Adipocyte (in vitro differentiated cells): ENCODE data around the gene CHRNB2.
A peak's percentile ranks its signal among the peaks of the same experiment; 100 is the strongest.

Source experiments
- DNase-seq: peaks from one replicate; pipeline ENCODE4 v3.0.0-alpha.2; 2015; ENCODE audit warnings: low read depth
- H3K27me3 ChIP-seq: replicated peaks from 2 replicates; pipeline ENCODE4 v1.7.0; 2013; ENCODE audit warnings: mild to moderate bottlenecking, low read length, moderate library complexity; ENCODE audit not compliant: control insufficient read depth, insufficient read depth
- H3K36me3 ChIP-seq: 2 replicates; pipeline ENCODE4 v1.7.0; 2013; ENCODE audit warnings: low read length, mild to moderate bottlenecking, moderate library complexity; ENCODE audit not compliant: control insufficient read depth, insufficient read depth, severe bottlenecking
- H3K4me1 ChIP-seq: 2 replicates; pipeline ENCODE4 v1.7.0; 2013; ENCODE audit warnings: mild to moderate bottlenecking, low read length, moderate library complexity; ENCODE audit not compliant: control insufficient read depth, insufficient read depth
- H3K4me3 ChIP-seq: 2 replicates; pipeline ENCODE4 v1.7.0; 2013; ENCODE audit warnings: mild to moderate bottlenecking, low read length, moderate library complexity
- H3K9ac ChIP-seq: 2 replicates; pipeline ENCODE4 v1.7.0; 2013; ENCODE audit warnings: mild to moderate bottlenecking, low read length, moderate library complexity
- H3K9me3 ChIP-seq: 2 replicates; pipeline ENCODE4 v1.7.0; 2013; ENCODE audit warnings: mild to moderate bottlenecking, low read length, moderate library complexity; ENCODE audit not compliant: control insufficient read depth

The CHRNB2 gene

GRCh38 chr1:154599658-154600057 is 32.1 kb downstream of the CHRNB2 start:
- peaks cover 17% of the 10 kb centered on the region for H3K4me1 ChIP-seq
- no peaks in the 10 kb centered on the region for H3K27me3 ChIP-seq
- H3K4me3 ChIP-seq, result no peak overlapping the region
- peaks cover 59% of the 10 kb centered on the region for H3K36me3 ChIP-seq
- H3K9ac ChIP-seq, result no peak overlapping the region
- no peak for DNase-seq
- no peaks in the 10 kb centered on the region for H3K9me3 ChIP-seq

DNA sequence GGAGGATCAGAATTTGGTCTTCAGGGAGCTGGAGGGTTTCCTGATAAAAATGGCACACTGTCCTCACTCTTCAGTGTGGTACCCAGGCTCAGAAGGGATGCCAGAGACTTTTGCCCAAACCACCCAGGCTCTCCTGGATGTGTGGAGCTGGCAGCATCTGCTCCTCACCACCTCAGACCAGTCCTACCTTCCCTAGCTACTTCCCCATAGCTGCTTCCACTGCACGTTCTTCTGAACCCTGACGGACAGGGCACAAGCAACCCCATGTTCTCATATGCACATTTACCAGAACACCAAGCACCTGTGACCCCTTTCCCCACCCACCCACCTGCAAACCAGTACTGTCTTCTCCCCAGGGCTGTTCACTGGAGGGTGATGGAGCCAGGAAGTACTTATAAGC is 35.7 kb downstream of the CHRNB2 start:
- H3K4me1 ChIP-seq, result peaks cover 32% of the 10 kb centered on the region
- no peak overlapping the region for H3K4me3 ChIP-seq
- H3K36me3 ChIP-seq, result peaks cover 28% of the 10 kb centered on the region
- no peaks in the 10 kb centered on the region for H3K9me3 ChIP-seq
- no peaks in the 10 kb centered on the region for H3K27me3 ChIP-seq
- DNase-seq, result no peak
- no peak overlapping the region for H3K9ac ChIP-seq

- no peak overlapping the region for H3K4me3 ChIP-seq
- peaks cover 22% of the 10 kb centered on the region for H3K4me1 ChIP-seq
- H3K36me3 ChIP-seq, result peaks cover 24% of the 10 kb centered on the region
- no peak overlapping the region for H3K9ac ChIP-seq
- no peaks in the 10 kb centered on the region for H3K27me3 ChIP-seq
- H3K9me3 ChIP-seq, result no peaks in the 10 kb centered on the region
- DNase-seq, result no peak
Measured at GRCh38 chr1:154605534-154605933, 38.0 kb downstream of the CHRNB2 start.

- H3K4me3 ChIP-seq, result peak overlapping the region; percentile 86
- H3K9ac ChIP-seq, result peak overlapping the region; percentile 88
- H3K9me3 ChIP-seq, result no peaks in the 10 kb centered on the region
- DNase-seq, result peak; percentile 66
- no peaks in the 10 kb centered on the region for H3K27me3 ChIP-seq
- H3K36me3 ChIP-seq, result peaks cover 7% of the 10 kb centered on the region
- H3K4me1 ChIP-seq, result peaks cover 22% of the 10 kb centered on the region
Measured at GRCh38 chr1:154607106-154607608, 39.6 kb downstream of the CHRNB2 start.

DNA sequence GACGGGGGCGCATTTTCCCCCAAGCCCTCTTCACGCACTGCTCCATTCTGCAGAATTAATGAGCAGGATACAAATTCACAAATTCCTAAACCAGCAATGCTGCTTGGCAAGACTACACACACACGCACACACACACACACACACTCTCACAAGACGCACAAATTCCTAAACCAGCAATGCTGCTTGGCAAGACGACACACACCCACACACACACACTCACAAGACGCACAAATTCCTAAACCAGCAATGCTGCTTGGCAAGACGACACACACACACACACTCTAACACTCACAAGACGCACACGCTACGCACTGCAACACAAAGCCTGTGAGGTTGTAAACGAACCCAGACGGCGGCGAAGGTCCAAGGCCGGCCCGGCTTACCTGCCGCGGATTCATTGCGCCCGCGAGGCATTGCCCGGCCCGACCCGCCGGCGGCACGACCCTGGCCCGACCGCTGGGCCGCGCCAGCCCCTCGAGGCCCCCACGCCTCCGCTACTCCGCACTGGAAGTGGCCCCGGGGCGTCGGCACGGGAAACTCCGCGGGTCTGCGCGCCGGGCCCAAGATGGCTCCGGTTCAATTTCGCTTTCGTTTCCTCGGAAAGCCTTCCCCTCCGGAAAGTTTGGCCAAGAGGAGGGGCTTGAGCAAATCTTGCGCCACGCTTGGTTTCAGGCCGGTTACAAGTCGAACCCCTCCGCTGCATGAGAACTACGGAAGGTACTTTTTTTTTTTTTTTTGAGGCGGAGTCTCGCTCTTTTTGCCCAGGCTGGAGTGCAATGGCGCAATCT is 40.2 kb downstream of the CHRNB2 start, which contains the start of gene ADAR:
ADAR (minus strand) TSS at position 578 of the 788 bp plus-strand sequence; CDS start at position 398, 180 bp downstream.
- peak within 1 kb of the TSS; percentile 88 for H3K9ac ChIP-seq
- peaks cover 4% of the 10 kb centered on the region for H3K36me3 ChIP-seq
- peak; percentile 99 for DNase-seq
- peaks cover 22% of the 10 kb centered on the region for H3K4me1 ChIP-seq
- no peaks in the 10 kb centered on the region for H3K9me3 ChIP-seq
- no peaks in the 10 kb centered on the region for H3K27me3 ChIP-seq
- H3K4me3 ChIP-seq, result peak within 1 kb of the TSS; percentile 86

DNA sequence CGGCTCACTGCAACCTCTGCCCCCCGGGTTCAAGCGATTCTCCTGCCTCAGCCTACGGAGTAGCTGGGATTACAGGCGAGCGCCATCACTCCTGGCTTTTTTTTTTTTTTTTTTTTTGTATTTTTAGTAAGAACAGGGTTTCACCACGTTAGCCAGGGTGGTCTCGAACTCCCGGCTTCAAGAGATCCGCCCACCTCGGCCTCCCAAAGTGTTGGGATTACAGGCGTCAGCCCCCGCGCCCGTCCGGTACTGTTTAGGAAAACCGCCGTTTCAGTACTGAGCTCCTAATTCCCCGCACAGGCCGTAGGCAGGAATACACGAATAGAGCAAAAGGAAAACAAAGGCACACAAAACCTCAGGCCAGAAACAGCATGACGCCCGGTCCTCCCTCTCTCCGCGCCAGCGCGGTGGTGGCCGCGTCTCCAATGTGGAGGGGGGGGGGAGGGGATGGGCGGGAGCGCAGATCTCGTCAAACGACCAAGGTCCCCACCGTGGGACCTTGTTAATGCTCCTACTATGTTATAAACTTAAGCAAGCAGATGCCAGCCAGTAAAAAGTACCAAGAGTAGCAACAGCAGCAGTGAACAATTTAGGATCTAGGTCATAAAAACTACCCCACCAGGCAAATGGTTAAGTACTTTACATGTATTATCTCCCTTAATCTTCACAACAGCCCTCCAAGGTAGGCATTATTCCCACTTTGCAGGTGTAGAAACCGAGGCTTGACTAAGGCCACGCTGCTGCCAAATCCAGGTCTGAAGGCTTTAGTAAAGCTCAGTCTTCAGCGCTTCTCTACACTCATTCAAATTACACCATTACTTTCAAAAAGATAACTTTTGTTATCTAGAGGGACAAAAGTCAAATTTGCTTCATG is 41.1 kb downstream of the CHRNB2 start:
- peak overlapping the region; percentile 86 for H3K4me3 ChIP-seq
- H3K36me3 ChIP-seq, result peaks cover 4% of the 10 kb centered on the region
- DNase-seq, result peak; percentile 79
- peaks cover 22% of the 10 kb centered on the region for H3K4me1 ChIP-seq
- H3K27me3 ChIP-seq, result no peaks in the 10 kb centered on the region
- H3K9me3 ChIP-seq, result no peaks in the 10 kb centered on the region
- H3K9ac ChIP-seq, result peak overlapping the region; percentile 88

DNA sequence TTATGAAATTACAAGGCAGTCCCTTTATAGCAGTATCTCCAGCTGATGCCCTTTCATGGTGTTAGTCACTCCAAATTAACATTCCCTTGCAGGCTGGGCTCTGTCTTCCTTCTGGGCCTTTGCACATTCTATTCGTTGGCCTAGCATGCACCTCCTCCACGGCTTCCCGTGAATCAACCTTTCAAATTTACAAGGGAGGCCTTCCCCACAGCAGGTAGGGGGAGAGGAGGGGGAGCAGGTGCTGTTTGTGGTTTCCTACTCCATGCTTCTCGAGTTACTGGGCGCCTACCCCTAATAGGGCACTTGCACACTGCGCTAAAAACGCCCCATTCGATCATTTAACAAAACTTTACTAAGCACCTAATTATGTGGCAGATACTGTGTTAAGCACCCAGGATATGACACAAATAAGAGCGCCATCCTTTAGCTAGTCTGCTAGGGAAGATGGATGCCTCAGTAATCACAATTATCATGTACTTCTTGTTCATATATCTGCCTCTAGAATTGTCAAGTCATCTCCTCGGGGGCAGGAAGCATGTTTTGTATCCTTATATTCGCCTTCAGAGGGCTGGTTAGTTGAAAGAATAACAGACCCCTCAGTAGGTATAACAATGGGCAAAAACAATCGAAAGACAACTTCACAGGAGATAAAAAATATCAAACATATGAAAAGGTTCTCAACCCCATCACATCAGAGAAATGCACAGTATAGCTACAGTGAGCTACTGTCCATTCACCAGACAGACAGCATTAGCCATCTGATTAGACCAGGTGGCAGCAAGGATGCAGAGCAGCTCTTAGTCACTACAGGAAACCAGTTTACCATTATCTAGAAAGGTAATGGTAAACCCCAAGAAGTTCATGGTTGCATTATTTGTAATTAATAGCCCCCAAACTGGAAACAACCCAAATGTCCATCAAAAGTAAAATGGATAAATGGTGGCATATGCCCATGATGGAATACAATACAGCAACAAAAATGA is 42.1 kb downstream of the CHRNB2 start:
- peak; percentile 19 for DNase-seq

GRCh38 chr1:154611150-154611862 is 43.7 kb downstream of the CHRNB2 start:
- DNase-seq, result no peak
- Histone ChIP-seq H3K4me1 (peaks cover 11% of the 10 kb centered on the region), H3K27me3 (no peaks in the 10 kb centered on the region), H3K36me3 (no peaks in the 10 kb centered on the region), H3K4me3 (no peak overlapping the region), H3K9me3 (no peaks in the 10 kb centered on the region), H3K9ac (no peak overlapping the region)

More for the DNA sequence above, 42.1 kb downstream of the CHRNB2 start:
- Histone ChIP-seq H3K9ac (peak overlapping the region; percentile 88), H3K27me3 (no peaks in the 10 kb centered on the region), H3K9me3 (no peaks in the 10 kb centered on the region), H3K4me3 (peak overlapping the region; percentile 86), H3K4me1 (peaks cover 22% of the 10 kb centered on the region), H3K36me3 (peaks cover 4% of the 10 kb centered on the region)

- Histone ChIP-seq H3K4me3 (no peak overlapping the region), H3K36me3 (no peaks in the 10 kb centered on the region), H3K27me3 (no peaks in the 10 kb centered on the region), H3K9ac (no peak overlapping the region), H3K9me3 (no peaks in the 10 kb centered on the region), H3K4me1 (peaks cover 1% of the 10 kb centered on the region)
- no peak for DNase-seq
Measured at GRCh38 chr1:154614247-154614646, 46.7 kb downstream of the CHRNB2 start.

GRCh38 chr1:154614901-154615300 is 47.3 kb downstream of the CHRNB2 start:
- H3K9me3 ChIP-seq, result no peaks in the 10 kb centered on the region
- no peaks in the 10 kb centered on the region for H3K27me3 ChIP-seq
- H3K36me3 ChIP-seq, result no peaks in the 10 kb centered on the region
- H3K9ac ChIP-seq, result no peak overlapping the region
- DNase-seq, result no peak
- H3K4me1 ChIP-seq, result no peaks in the 10 kb centered on the region
- no peak overlapping the region for H3K4me3 ChIP-seq
